Measurements from ENCODE around the gene CUX1. TPM values are rescaled to one million over a fixed set of nuclear protein-coding genes. Genes with fewer than 3 reads are reported as not detected.

Gene CUX1
- total RNA-seq, 1 experiment from 2014 or later, result 47.6 TPM

DNA sequence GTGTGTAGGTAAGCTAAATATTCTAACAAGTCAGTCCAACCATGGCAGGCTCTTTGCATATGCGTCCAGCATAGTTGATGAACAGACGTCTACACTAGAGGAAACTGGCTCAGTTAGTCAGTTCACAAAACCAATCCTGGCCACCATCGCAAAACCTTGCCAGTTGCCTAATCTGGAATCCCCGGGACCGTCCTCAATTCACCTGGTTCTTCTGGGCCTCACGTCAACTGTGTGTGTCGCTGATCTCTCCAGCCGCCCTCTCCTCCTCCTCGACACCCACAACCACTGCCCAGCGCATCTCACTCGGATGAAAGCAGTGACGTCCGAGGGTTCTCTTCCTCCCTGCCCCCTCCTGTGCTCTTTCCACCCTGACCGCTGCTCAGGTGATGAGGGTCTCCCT is 251.4 kb downstream of the CUX1 start:
- intact Hi-C loops (cut with micrococcal nuclease), result no loop called here
- Mint-ChIP-seq H3K4me3 (ENCODE audit: unreplicated experiment) (no peak overlapping the region), H3K27me3 (ENCODE audit: insufficient read depth, unreplicated experiment) (no peaks in the 10 kb centered on the region), H3K9me3 (ENCODE audit: unreplicated experiment) (no peaks in the 10 kb centered on the region), H3K36me3 (ENCODE audit: insufficient read depth, unreplicated experiment) (peaks cover 17% of the 10 kb centered on the region), H3K27ac (ENCODE audit: low read depth, unreplicated experiment) (no peak overlapping the region), H3K4me1 (ENCODE audit: insufficient read depth, unreplicated experiment) (peaks cover 17% of the 10 kb centered on the region)
- TF ChIP-seq, protein P1, sequence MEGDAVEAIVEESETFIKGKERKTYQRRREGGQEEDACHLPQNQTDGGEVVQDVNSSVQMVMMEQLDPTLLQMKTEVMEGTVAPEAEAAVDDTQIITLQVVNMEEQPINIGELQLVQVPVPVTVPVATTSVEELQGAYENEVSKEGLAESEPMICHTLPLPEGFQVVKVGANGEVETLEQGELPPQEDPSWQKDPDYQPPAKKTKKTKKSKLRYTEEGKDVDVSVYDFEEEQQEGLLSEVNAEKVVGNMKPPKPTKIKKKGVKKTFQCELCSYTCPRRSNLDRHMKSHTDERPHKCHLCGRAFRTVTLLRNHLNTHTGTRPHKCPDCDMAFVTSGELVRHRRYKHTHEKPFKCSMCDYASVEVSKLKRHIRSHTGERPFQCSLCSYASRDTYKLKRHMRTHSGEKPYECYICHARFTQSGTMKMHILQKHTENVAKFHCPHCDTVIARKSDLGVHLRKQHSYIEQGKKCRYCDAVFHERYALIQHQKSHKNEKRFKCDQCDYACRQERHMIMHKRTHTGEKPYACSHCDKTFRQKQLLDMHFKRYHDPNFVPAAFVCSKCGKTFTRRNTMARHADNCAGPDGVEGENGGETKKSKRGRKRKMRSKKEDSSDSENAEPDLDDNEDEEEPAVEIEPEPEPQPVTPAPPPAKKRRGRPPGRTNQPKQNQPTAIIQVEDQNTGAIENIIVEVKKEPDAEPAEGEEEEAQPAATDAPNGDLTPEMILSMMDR (IDR thresholded peaks at IDR 0.05; ENCODE audit: unreplicated experiment), result no peak
- no peak for DNase-seq (ENCODE audit: unreplicated experiment)
- ChIA-PET POLR2A (no interaction called here), CTCF (interaction anchor here (0.6 kb wide), 1 partner anchor 380 kb away, joined by 4 read pairs; no protein-coding TSS in a partner anchor)
- no TSS peak for BruUV-seq (replicated peaks)

DNA sequence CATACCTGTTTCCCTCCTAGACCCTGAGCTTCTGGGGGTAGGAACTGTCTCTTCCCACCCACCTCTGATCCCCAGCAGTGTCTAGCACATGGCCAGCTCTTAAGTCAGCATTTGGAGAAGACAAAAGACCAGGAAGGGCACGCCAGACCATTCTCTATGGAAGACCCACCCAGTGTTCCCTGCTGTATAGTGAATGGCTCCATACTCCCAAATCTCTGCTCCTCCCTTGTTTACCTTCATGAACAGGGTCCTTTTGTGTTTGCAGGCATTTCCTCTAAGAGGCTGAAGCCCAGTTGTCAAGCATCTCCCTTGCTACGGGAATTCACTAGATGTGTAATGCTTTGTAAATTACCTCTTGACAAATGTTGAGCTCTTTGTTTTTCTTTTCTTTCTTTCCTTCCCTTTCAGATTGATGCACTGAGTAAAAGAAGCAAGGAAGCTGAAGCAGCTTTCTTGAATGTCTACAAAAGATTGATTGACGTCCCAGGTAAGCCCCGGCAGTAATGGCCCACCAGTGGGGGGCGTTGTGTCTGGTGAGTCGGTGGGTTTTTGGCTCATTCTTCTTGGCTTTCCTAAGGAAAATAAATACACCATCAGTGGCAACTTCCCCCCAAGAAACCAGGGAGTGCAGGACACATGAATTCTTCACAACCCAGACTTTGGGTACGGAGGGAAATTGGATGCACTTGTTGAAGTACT is 252.7 kb downstream of the CUX1 start:
- intact Hi-C loops (cut with micrococcal nuclease), result no loop called here
- Mint-ChIP-seq H3K4me1 (ENCODE audit: insufficient read depth, unreplicated experiment) (peaks cover 5% of the 10 kb centered on the region), H3K9me3 (ENCODE audit: unreplicated experiment) (no peaks in the 10 kb centered on the region), H3K27ac (ENCODE audit: low read depth, unreplicated experiment) (no peak overlapping the region), H3K36me3 (ENCODE audit: insufficient read depth, unreplicated experiment) (peaks cover 24% of the 10 kb centered on the region), H3K27me3 (ENCODE audit: insufficient read depth, unreplicated experiment) (no peaks in the 10 kb centered on the region), H3K4me3 (ENCODE audit: unreplicated experiment) (no peak overlapping the region)
- CTCF ChIA-PET, result interaction anchor here (0.7 kb wide), 1 partner anchor 562 kb away, joined by 4 read pairs; no protein-coding TSS in a partner anchor
- POLR2A ChIA-PET, result no interaction called here
- no peak for DNase-seq (ENCODE audit: unreplicated experiment)
- no TSS peak for BruUV-seq (replicated peaks)
- TF ChIP-seq, protein P1 (IDR thresholded peaks at IDR 0.05; ENCODE audit: unreplicated experiment), result no peak

DNA sequence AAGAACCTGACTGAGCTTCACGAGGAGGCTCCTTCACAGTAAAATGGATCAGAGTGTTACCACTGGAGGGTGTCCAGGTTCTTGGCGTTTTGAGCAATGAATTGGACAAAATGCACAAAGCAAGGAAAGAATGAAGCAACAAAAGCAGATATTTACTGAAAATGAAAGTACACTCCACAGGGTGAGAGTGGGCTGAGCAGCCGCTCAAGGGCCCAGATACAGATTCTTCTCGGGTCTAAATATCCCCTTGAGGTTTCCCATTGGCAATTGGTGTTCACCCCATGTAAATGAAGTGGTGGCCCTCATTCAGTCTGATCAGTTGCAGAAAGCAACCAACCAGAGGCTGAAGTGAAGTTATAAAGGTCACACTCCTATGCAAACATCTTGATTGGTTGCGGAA is 254.6 kb downstream of the CUX1 start:
- intact Hi-C loops (cut with micrococcal nuclease), result no loop called here
- Mint-ChIP-seq H3K27ac (ENCODE audit: low read depth, unreplicated experiment) (no peak overlapping the region), H3K4me1 (ENCODE audit: insufficient read depth, unreplicated experiment) (no peaks in the 10 kb centered on the region), H3K27me3 (ENCODE audit: insufficient read depth, unreplicated experiment) (no peaks in the 10 kb centered on the region), H3K9me3 (ENCODE audit: unreplicated experiment) (no peaks in the 10 kb centered on the region), H3K36me3 (ENCODE audit: insufficient read depth, unreplicated experiment) (peaks cover 29% of the 10 kb centered on the region), H3K4me3 (ENCODE audit: unreplicated experiment) (no peak overlapping the region)
- TF ChIP-seq, protein P1 (IDR thresholded peaks at IDR 0.05; ENCODE audit: unreplicated experiment), result no peak
- no peak for DNase-seq (ENCODE audit: unreplicated experiment)
- ChIA-PET POLR2A (no interaction called here), CTCF (no interaction called here)
- TSS peak; percentile 16 for BruUV-seq (replicated peaks)

DNA sequence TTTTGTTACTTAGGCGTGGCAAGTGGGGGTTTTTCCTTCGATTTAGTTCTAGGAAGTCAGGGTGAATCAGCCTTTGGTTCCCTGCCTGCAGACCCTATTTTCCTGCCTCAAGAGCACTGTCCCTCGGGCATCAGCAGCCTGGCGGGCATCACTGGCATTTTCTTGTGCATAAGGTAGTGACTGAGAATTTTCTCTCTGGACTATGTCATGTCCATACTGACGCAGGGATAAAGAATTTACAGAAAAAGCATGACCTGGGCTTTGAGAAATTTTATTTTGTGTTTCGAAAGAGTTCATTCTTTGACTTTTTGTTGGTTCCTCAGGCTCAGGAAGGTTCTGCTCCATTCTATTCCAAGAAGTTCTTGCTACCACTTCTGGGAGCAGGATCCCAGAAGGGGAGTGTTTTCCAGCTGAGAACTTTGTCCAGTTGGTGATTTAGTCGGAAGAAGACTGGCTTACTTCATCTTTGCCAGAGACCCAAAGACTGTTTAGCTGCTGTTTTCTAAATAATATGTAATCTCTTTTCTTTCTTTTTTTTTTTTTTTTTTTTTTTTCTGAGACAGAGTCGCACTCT is 255.3 kb downstream of the CUX1 start:
- DNase-seq (ENCODE audit: unreplicated experiment), result peak; percentile 16
- Mint-ChIP-seq H3K4me3 (ENCODE audit: unreplicated experiment) (no peak overlapping the region), H3K27ac (ENCODE audit: low read depth, unreplicated experiment) (no peak overlapping the region), H3K36me3 (ENCODE audit: insufficient read depth, unreplicated experiment) (peaks cover 29% of the 10 kb centered on the region), H3K27me3 (ENCODE audit: insufficient read depth, unreplicated experiment) (no peaks in the 10 kb centered on the region), H3K9me3 (ENCODE audit: unreplicated experiment) (no peaks in the 10 kb centered on the region), H3K4me1 (ENCODE audit: insufficient read depth, unreplicated experiment) (no peaks in the 10 kb centered on the region)
- intact Hi-C loops (cut with micrococcal nuclease), result no loop called here
- POLR2A ChIA-PET, result no interaction called here
- TF ChIP-seq, protein P1 (IDR thresholded peaks at IDR 0.05; ENCODE audit: unreplicated experiment), result no peak
- BruUV-seq (replicated peaks), result no TSS peak
- CTCF ChIA-PET, result no interaction called here
